ENCODE data around the gene CRYGC. TPM values are rescaled to one million over a fixed set of nuclear protein-coding genes. Genes with fewer than 3 reads are reported as not detected.

CRYGC gene
- total RNA-seq: not detected in 2 replicates

GRCh38 chr2:208129744-208130711, at the start of gene CRYGC:
TSS of gene CRYGC (minus strand) at chr2:208129828. CDS start at chr2:208129792, 36 bp downstream.

DNA sequence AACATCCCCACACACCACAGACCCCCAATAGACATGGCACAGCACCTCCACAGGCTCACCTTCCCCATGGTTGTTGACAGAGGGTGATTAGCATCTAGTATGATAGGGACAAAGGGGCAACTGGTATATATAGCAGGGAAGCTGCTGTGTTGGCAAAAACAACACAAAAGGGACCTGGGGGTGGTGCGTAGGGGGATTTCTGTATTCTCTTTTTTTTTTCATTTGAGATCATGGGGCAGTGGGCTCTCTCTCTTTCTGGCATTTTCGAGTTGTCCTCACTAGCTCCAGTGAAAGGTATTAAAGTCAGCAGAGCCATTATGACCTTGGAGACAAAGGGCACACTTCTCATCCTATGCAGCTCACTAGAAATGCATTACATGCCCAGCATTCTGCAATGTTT, 33.9 kb upstream of the CRYGC start, which contains the start of gene CRYGA:
TSS of gene CRYGA (minus strand) at position 101 of the 400 bp plus-strand sequence. CDS start at position 68, 33 bp downstream.

GRCh38 chr2:208146006-208146405, 16.4 kb upstream of the CRYGC start, which contains the start of gene CRYGB:
TSS of gene CRYGB (minus strand) at chr2:208146158. CDS start at chr2:208146120, 38 bp downstream.

GRCh38 chr2:208124013-208124715, 5.5 kb downstream of the CRYGC start, which contains the start of gene CRYGD:
TSS of gene CRYGD (minus strand) at chr2:208124524. CDS start at chr2:208124473, 51 bp downstream.

Other genes starting within 250 kb of the CRYGC start
- gene PLEKHM3, start 104.3 kb downstream of the CRYGC start, total RNA-seq: 4.6 and 6.2 TPM in 2 replicates
- gene CRYGD, start 5.3 kb downstream of the CRYGC start, total RNA-seq: not detected in 2 replicates
- gene CRYGB, start 16.3 kb upstream of the CRYGC start, total RNA-seq: not detected in 2 replicates
- gene CRYGA, start 33.8 kb upstream of the CRYGC start, total RNA-seq: not detected in 2 replicates
- not detected in 2 replicates for gene C2orf80, start 60.2 kb upstream of the CRYGC start, total RNA-seq
- gene IDH1, start 125.2 kb upstream of the CRYGC start, total RNA-seq: 211 and 239 TPM in 2 replicates
- gene PIKFYVE, start 136.4 kb upstream of the CRYGC start, total RNA-seq: 13.8 and 21.3 TPM in 2 replicates

All from myometrial cell (primary cell).